Measurements from ENCODE around the gene DRP2.

The DRP2 gene

GRCh38 chrX:101195442-101196173, 24.0 kb upstream of the DRP2 start:
- CTCF ChIA-PET, result no interaction called here
- no peak for TF ChIP-seq CTCF (IDR thresholded peaks at IDR 0.05; ENCODE audit: insufficient read depth, low read length, missing control alignments)
- DNase-seq (ENCODE audit: low read depth, low spot score), result no peak
- H3K4me3 ChIP-seq (ENCODE audit: low read depth, low read length), result no peak overlapping the region
- POLR2A ChIA-PET, result no interaction called here

- ChIA-PET POLR2A (no interaction called here), CTCF (interaction anchor here (1.5 to 1.8 kb wide), 2 partner anchors 84 to 308 kb away, joined by 3 to 9 read pairs; no protein-coding TSS in a partner anchor)
- TF ChIP-seq CTCF (IDR thresholded peaks at IDR 0.05; ENCODE audit: insufficient read depth, low read length, missing control alignments), result no peak
- no peak overlapping the region for H3K4me3 ChIP-seq (ENCODE audit: low read depth, low read length)
- no peak for DNase-seq (ENCODE audit: low read depth, low spot score)
Measured at GRCh38 chrX:101203761-101204351, 15.7 kb upstream of the DRP2 start.

GRCh38 chrX:101206471-101206870, 13.1 kb upstream of the DRP2 start:
- ChIA-PET POLR2A (no interaction called here), CTCF (interaction anchor here (1.0 to 2.8 kb wide), 4 partner anchors 9 to 320 kb away, joined by 3 to 8 read pairs (median 4); no protein-coding TSS in a partner anchor)
- no peak overlapping the region for H3K4me3 ChIP-seq (ENCODE audit: low read depth, low read length)
- no peak for DNase-seq (ENCODE audit: low read depth, low spot score)
- peak; percentile 41 for TF ChIP-seq CTCF (IDR thresholded peaks at IDR 0.05; ENCODE audit: insufficient read depth, low read length, missing control alignments)

GRCh38 chrX:101208152-101208905, 11.3 kb upstream of the DRP2 start:
- DNase-seq (ENCODE audit: low read depth, low spot score), result no peak
- CTCF ChIA-PET, result interaction anchor here (0.7 to 1.8 kb wide), 4 partner anchors 10 to 315 kb away, joined by 3 to 8 read pairs (median 5); no protein-coding TSS in a partner anchor
- H3K4me3 ChIP-seq (ENCODE audit: low read depth, low read length), result no peak overlapping the region
- TF ChIP-seq CTCF (IDR thresholded peaks at IDR 0.05; ENCODE audit: insufficient read depth, low read length, missing control alignments), result no peak
- POLR2A ChIA-PET, result no interaction called here

GRCh38 chrX:101210630-101211029, 9.0 kb upstream of the DRP2 start:
- ChIA-PET CTCF (no interaction called here), POLR2A (no interaction called here)
- no peak overlapping the region for H3K4me3 ChIP-seq (ENCODE audit: low read depth, low read length)
- no peak for TF ChIP-seq CTCF (IDR thresholded peaks at IDR 0.05; ENCODE audit: insufficient read depth, low read length, missing control alignments)
- DNase-seq (ENCODE audit: low read depth, low spot score), result no peak

GRCh38 chrX:101217689-101218088, 1.9 kb upstream of the DRP2 start:
- TF ChIP-seq CTCF (IDR thresholded peaks at IDR 0.05; ENCODE audit: insufficient read depth, low read length, missing control alignments), result no peak
- ChIA-PET CTCF (no interaction called here), POLR2A (no interaction called here)
- DNase-seq (ENCODE audit: low read depth, low spot score), result no peak
- no peak overlapping the region for H3K4me3 ChIP-seq (ENCODE audit: low read depth, low read length)
